HG02970 (cell line): ENCODE results near the gene SLC22A31.

Source experiments
- ATAC-seq: cut with Tn5 transposase; IDR thresholded peaks from one replicate; pipeline ENCODE4 v1.9.1; 2021; ENCODE audit warnings: mild to moderate bottlenecking, moderate library complexity, moderate number of reproducible peaks; ENCODE audit not compliant: unreplicated experiment, low FRiP score

SLC22A31 gene

DNA sequence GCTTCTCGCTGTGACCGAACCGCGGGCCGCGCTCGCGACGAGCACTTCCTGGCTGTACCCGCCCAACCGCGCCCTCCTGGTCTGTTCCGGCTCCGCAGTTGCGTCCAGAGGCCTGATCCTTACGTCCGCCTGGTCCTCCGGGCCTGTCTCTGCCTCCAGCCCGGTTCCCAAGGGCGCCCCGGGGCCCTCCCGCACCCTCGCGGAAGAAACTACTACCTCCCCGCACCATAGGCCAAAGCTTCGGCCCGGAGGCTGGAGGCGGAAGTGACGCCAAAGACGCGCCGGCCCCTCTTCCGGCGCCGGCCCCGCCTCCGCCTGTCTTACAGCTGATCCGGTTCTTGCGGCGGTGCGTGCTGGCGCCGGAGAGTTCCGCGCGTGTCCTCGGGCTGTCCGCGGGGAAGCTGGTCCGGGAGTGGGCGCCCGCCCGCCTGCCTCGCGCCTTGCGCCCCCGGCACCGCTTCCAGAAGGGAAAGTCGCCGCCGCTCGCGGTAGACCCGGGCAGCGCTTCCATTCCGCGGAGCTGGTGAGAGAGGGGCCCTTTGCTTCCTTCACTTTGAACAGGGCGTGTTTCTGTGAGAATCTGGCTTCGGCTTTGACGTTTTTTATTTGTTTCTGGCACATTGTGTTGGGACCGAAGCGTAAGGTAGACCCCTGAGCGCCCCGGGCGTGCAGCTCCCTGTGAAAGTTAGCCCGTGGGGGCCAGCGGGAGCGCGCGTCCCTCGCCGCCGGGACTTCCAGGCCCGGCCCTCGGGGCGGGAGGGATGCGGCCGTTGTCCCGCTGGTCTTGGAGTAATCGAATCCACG, 17.3 kb upstream of the SLC22A31 start, which contains the start of gene ZNF778:
Gene ZNF778, plus strand, starts transcription at position 316 of the 804 bp plus-strand sequence. CDS start 3,425 bp downstream, outside the sequence.
- ATAC-seq = peak; percentile 74

DNA sequence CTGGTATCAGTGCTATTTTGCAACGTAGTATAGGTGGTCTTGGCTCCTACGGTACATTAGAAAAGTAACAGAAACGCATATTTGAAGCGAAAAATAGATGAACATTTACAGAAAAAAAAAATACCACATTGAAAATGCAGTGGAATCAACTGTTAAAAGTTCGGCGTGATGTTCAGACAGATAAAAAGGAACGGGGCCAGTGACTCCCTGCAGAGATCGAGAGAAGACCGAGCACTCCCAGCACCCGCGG, 16.7 kb upstream of the SLC22A31 start:
- no peak for ATAC-seq

DNA sequence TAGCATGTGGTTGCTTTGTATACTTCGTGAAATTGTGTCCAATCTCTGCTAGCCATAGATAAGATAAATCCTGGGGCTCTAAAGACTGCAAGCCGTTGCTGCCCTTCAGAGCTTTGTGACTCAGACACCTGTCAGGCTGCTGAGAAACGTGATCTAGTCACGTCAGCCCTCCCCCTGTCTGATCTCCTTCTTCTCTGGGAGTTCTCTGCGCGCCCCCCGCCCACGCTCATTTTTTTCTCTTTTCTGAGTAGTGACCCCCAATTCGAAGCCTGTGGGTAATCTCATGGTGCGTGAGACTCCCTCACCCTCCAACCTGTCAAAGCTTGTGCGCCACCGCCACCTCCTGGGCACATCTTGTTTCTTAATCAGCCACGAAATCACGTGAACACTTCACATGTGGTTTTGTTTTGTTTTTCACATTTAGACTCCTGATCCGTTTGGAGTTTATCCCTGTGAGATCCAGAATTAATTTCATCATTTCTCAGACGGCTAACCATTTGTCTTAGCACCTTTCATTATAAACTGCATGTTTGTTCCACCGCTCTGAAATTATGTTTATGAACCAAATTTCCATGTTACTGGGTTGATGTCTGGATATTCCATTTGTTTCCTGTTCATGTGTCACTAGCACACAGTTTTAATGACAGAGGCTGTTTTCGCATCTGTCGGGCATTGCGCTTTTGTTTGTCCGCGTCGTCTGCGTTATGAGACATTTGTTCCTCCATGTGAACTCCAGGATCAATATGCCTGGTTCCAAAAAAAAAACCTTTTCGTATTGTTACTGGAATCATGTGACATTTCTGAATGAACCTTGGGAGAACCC, 16.2 kb upstream of the SLC22A31 start:
- no peak for ATAC-seq

DNA sequence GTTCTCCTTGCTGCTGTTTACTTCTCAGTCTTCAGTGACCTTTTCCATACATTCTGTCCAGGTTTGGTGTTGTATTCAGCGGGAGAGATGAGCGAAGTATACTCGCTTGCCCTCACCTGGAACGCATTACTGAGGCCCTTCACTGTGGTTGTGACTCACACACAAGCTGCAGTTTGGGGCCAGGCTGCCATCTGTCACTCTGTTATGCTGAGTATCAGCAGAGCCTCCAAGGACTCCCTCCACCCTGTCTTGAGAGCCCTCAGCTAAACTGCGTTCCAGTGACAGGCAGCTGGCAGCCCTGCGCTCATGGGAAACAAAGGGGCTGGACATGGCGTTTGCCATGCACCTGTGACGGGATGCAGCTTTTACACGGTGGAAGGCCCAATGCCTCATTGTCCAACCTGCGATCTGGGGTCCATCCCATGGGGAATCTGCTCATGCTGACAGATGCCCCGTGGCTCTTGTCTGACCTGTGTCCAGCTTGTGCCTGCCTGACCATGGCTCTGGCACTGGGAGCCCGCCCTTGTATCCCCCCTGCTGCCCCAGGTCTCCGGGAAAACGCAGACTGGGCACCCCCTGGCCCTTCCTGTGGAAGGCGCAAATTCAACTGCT, 10.7 kb upstream of the SLC22A31 start:
- ATAC-seq = no peak

DNA sequence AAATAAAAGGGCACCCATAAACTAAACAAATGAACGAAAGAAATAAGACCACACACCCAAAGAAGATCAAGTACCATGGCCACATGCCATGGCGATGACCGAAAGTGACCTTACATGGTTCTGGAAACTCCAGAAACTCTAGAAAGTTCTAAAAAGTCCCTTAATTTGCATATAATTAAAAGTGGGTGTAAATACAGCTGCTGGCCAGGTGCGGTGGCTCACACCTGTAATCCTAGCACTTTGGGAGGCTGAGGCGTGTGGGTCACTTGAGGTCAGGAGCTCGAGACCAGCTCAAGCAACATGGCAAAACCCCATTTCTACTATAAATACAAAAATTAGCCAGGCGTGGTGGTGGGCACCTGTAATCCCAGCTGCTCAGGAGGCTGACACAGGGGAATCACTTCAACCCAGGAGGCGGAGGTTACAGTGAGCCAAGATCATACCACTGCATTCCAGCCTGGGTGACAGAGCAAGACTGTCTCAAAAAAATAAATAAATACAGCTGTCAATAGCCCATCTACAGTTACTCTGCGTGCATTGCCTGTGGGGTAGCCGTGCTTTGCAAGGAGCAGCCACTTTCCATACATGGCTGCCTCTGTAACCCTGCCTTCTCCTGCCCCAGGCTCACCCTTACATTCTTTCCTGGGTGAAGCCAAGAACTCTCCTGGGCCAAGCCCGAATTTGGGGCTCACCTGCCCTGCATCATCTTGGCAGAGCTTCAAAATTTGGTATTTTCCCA, 10.0 kb upstream of the SLC22A31 start:
- no peak for ATAC-seq

DNA sequence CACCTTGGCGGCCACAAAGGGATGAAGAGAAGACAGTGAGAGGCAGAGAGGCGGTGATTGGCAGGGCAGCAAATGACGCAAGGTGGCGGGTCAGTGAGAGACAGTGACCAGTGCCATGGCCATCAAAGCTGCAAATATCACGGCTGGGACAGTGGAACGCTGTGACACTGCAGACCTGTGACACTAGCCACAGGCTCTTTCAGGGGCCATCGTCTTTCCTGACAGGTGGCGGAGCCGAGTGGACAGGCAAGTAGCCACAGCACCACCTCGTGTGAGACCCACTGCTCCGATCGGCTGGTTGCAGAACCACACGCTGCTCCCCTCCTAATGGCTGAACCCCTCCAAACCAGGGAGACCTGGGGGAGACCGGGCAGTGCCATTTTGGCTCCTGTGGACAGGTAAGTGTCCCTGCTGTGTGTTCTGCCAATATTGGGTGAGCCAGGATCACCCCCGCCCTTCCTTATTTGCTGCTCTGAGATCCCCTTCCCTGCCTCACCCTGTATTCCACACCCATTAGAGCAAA, 9.2 kb upstream of the SLC22A31 start:
- ATAC-seq = no peak

DNA sequence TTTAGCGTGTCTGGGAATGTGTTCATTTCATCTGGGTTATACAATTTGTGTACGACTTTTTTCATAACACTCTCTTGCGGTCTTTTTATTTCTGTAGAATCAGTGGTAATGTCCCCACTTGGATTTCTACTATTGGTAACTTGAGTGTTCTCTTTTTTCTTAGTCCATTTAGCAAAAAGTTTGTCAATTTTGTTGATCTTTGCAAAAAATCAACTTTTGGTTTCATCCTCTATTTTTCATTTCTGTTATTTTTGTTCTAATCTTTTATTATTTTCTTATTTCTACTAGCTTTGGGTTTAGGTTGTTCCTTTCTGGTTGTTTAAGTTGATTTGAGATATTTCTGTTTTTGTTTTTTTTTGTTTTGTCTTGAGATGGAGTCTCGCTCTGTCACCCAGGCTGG, 7.7 kb upstream of the SLC22A31 start:
- no peak for ATAC-seq

DNA sequence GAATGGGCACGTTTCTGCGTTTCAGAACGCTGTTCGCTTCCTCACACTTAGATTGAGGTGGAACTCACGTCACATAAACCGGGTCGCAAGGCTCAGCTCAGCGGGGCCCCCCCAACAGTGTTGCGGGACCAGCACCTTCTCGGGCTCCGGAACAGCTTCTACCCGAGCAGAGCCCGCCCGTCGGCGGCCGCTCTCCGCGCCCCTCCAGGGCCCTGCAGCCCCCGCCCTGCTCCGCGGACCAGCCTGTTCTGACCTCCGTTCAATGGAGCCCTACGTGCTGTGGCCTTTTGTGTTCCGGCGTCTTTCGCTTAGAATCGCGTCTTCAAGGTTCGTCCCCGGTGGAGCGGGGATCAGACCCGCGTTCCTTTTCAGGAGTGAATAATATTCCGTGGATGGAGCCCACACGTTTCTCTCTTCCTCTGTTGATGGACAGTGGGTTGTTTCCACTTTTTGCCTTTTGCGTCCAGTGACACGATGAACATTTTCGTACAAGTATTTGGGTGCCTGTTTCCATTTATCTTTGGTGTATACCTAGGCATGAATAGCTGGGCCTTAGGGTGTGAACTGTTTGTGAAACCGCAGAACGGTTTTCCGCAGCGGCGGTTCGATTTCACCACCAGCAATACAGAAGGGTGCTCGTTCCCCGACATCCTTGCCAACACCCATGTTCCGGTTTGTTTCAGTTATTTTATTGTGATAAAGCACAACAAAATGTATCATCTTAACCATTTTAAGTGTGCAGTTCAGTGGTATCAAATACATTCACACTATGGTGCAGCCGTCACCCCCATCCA, 2.3 kb upstream of the SLC22A31 start:
- no peak for ATAC-seq

DNA sequence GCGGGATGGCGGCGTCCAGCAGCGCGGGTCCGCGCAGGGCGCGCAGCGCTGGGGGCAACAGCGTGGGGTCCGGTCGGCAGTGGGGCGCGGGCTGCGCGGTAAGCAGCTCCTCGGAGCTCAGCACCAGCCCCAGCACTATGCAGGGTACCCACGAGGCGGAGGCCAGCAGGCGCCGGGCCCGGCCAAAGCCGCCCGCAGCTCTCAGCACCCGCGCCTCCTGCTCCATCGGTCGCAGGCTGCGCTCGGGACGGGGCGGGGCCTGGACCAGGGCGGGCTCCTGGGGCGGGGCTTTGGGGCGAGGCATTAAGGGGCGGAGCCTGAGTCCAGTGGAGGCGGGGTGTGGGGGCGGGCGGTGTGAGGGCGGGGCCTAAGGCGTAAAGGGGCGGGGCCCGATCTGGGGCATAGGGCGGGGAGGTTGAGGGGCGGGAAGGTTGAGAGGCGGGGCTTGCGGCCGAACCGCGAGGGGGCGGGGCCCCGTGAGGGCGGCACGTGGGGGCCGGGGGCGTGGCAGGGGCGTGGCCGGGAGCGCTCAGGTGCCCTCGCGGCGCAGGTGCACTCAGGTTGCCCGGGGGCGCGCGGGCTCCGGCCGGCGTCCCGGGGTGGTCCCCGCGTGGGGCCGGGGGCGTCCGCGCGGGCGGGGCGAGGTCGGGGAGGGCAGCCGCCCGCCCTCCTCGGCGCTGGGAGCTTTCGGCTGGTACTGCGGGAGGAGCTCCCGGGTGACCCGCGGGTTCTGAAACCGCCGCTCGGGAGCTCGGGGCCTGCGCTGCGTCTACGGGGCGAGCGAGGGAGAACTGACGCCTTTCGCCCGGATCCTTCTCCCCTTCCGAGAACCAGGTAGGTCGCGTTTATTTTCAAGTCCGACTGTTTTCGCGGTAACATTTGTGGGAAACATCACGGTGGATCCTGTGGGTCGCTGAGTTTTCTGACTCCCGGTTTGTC, 1.4 kb upstream of the SLC22A31 start:
- no peak for ATAC-seq

DNA sequence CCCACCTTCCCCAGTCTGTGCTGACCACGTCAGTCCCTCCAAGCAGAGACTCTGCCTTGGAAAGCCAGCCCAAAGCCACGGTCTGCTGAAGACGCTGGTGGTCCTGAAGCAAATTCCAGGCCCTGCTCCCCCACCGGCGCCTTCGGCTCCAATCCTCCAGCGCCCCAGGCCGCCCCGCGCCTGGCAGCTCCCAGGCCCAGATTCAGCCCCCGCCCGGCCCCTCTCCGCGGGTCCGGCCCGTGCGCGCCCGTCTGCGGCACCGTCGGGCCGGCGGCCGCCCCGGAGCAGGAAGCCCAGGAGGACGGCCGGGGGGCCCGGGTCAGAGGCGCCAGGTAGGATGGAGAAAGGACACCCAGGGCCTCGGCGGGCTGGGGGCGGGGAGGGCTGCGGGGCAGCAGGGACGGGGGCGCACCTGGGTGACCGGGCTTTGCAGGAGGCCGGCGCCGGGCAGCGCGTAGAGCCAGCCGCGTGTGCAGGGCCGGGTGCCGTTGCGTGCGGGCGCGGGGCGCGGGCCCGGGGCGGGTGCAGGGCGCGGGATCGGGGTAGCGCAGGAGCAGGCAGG, 594 bp upstream of the SLC22A31 start:
- no peak for ATAC-seq

DNA sequence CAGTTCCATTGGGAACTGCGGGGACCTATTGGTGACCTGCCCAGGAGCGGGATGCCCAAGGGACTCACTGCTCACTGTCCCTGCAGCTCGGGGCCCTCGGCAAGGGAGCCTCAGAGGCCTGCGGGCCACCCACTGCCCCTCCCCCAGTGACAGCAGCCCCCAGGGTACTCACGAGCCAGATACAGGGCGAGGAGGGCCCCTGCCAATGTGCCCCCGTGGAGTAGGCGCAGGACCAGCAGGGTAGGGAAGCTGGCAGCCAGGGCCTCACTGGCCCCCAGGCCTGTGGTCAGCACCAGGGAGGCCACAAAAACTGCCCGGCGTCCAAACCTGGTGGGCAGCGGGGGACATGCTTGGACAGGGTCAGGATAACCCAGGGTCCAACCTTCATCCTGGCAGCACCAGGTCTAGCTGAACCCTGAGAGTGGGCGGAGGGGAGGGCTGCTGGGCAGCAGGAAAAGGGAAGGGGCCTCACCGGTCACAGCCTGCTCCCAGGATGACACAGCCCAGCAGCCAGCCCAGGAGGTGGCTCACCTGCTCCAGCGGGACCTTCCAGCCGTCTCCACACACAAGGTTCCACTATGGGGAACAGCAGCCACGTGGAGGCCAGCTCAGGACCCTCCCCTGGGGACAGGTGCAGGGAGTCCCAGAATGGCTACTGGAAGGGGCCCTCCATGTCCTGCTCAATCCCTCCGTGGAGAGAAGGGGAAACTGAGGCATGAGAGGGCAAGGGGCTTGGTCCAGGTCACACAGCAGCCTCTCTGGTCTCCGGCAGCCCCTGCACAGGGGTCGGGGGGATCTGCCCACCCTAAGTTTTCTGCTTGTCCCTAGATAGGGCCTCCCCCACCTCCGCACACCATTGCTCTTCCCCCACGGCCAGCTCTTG, 855 bp downstream of the SLC22A31 start:
- ATAC-seq = no peak

DNA sequence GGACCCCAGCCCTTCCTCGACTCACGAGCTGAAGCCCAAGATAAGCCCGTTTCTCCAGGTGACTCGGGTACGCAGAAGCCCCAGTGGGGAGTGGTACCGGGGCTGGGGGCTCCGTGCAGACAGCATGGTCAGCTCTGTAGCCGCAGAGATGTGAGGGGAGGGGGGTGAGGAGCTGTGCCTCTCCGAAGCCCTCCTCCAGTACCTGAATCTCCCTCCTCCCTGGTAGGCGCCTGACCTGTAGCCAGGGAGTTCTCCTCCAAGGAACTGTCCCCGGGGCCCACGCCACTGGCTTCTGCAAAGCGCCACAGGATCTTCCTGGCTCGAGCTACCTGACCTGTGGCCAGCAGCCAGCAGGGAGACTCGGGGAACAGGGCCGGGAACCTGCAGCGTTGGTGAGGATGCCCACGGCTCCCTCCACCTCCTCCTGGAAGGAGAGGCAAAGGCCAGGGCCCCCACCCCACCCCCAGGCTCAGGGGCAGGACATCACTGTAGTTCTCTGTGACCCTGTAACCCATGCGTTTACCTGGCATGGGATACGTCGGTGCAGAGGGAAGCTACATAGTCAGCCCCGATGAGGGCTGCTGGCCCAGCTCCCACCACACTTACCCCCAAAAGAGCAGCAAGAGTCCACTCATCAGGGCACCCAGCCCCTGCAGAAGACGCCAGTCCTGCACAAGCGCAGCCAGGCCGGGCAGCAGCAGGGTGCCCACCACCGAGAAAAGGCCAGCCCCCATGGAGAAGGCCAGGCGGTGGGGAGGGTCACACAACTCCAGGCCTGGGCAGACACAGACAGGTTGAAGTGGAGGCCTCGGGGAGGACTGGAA, 1.7 kb downstream of the SLC22A31 start:
- ATAC-seq = no peak

DNA sequence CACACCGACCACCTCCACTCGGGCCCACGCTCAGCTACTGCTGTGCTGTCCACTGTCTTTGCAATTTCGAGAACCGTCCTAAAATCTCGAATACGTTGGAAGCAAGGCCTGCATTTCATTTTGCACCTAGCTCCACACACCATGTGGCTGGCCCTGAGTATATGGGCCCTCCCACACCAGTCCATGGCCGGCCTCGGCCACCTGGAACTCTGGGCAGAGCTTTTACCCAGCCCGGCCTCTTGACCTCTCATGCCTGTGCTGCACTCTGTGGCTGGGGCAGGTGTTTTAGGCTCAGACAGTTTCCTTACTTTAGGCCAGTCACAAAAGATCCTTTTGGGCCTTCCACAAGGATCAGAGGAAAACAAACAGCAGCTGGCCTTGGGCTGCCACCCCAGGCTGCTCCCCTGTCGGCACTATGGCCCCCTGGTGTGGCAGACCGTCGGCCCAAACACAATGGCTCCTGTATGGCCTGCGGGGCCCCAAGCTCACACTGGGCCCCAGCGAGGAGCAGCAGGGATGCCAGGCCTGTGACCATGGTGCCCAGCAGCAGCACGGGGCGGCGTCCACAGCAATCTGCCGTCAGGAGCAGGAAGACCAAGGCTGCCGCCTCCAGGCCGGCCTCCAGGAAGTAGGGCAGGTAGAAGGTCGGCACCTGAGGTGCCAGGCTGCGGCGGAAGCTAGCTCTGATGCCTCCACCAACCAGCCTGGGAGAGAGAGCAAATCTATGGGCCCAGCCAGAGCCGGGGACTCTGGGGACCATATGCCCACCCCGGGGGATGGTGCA, 2.5 kb downstream of the SLC22A31 start:
- ATAC-seq = no peak

DNA sequence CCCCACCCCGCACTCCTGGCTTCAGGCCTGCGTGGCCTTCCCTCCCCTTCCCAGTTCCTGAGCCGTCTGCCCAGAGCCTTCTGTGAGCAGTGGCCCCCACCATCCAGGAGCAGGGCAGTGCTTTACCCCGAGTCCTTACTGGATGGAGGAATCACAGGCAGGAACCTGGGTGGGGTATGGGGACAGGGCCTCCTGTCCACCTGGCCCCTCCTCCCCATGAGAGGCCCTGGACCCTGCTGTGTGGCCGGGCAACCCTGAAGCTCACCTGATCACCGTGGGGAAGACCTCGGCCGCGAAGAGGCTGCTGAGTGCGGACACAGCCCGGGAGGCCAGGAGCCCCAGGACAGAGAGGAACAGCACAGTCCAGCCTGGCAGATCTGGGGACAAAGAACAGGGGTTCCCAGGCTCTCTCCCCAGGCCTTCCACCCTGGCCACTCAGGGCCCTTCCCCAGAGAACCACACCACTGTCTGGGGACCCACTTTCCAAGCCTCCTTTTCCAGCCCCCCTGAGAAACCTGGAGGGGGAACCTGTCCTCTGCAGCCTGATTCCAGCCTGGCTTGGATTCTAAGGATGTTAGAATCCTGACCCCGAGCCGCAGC, 3.2 kb downstream of the SLC22A31 start:
- no peak for ATAC-seq

DNA sequence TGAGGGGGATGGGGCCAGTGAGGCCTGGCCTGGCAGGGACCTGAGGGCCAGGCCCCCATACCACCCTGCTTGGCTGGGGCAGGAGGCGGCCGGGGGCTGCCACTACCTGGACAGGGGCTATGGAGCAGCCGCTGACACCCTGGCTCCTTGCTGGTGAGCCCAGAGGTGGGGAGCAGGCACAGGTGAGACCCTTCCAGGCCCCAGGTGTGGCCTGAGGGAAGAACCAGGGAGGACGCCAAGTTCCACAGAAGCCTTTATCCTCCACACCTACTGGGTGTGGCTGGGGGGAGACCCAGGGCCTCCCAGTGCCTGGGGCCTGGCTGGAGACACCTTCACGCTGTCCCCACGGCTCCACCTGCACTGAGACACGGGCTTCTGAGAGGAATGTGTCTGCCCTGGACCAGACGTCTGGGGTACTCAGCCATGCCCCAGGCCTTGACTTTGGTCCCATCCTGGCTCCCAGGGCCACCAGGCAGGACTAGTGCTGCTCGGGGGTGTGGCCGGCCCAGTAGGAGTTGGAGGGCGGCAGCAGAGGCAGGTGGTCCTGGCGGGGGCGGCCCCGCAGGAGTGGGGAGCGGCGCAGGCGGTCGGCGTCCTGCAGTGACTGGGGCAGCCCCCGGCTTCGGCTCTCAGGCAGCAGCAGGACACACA, 4.7 kb downstream of the SLC22A31 start:
- ATAC-seq = no peak
